ENCODE results near the gene TP63.

The TP63 gene

DNA sequence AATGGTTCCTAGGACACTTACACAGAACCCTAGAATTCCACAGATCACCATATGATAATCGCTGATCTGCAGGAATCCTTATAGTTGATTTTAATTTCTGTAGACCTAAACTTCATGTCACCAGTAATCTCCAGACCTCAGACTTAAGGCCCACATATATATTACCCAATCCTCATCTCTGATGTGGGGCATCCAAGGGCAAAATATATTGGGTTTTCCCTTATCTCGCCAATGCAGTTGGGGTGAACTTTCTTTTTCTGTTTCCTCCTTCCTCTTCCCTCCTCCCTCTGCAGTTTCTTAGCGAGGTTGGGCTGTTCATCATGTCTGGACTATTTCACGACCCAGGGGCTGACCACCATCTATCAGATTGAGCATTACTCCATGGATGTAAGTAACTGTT lies 259.3 kb downstream of the TP63 start (continued):
- TF ChIP-seq, protein P1, sequence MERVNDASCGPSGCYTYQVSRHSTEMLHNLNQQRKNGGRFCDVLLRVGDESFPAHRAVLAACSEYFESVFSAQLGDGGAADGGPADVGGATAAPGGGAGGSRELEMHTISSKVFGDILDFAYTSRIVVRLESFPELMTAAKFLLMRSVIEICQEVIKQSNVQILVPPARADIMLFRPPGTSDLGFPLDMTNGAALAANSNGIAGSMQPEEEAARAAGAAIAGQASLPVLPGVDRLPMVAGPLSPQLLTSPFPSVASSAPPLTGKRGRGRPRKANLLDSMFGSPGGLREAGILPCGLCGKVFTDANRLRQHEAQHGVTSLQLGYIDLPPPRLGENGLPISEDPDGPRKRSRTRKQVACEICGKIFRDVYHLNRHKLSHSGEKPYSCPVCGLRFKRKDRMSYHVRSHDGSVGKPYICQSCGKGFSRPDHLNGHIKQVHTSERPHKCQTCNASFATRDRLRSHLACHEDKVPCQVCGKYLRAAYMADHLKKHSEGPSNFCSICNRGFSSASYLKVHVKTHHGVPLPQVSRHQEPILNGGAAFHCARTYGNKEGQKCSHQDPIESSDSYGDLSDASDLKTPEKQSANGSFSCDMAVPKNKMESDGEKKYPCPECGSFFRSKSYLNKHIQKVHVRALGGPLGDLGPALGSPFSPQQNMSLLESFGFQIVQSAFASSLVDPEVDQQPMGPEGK (CRISPR knock-in tag; IDR thresholded peaks at IDR 0.05; ENCODE audit: borderline replicate concordance), result no peak
- TF ChIP-seq ZFP30 (CRISPR knock-in tag; IDR thresholded peaks at IDR 0.05), result no peak
- TF ChIP-seq CSDC2 (CRISPR knock-in tag; IDR thresholded peaks at IDR 0.05), result no peak

DNA sequence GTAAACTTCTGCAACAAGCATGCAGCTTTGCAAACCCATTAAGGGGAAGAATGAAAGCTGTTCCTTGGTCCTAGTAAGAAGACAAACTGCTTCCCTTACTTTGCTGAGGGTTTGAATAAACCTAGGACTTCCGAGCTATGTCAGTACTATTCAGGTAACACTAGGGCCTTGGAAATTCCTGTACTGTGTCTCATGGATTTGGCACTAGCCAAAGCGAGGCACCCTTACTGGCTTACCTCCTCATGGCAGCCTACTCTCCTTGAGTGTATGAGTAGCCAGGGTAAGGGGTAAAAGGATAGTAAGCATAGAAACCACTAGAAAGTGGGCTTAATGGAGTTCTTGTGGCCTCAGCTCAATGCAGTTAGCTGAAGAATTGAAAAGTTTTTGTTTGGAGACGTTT lies 265.3 kb downstream of the TP63 start:
- no peak for TF ChIP-seq TOX (CRISPR knock-in tag; IDR thresholded peaks at IDR 0.05; ENCODE audit: borderline replicate concordance)
- TF ChIP-seq RARB (CRISPR knock-in tag; IDR thresholded peaks at IDR 0.05), result no peak
- TF ChIP-seq ISL1 (CRISPR knock-in tag; IDR thresholded peaks at IDR 0.05), result no peak
- TF ChIP-seq ARNTL (CRISPR knock-in tag; IDR thresholded peaks at IDR 0.05; ENCODE audit: borderline replicate concordance, low read depth), result no peak
- TF ChIP-seq BACH2 (CRISPR knock-in tag; IDR thresholded peaks at IDR 0.05; ENCODE audit: borderline replicate concordance), result no peak
- TF ChIP-seq ZC3H10 (CRISPR knock-in tag; IDR thresholded peaks at IDR 0.05), result no peak
- TF ChIP-seq TCF4 (CRISPR knock-in tag; IDR thresholded peaks at IDR 0.05; ENCODE audit: borderline replicate concordance), result no peak
- ATAC-seq, result no peak

DNA sequence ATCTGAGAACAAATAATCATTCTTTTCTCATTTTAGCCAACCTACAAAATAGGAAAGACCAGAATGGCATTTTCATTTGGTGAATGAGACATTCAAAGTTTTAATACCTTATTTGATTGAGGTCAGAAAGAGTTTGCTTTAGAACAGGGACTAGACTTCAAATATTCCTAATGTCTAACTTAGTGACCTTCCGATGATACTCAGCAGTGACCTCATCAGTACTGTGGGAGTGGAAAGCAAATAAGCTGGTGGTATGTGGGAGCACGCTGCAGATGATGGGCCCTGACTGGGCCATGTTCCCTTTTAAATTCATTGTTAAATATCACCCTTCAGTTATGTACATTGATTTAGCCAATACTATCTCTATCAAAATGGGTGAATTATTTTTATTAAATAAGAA lies 266.2 kb downstream of the TP63 start:
- TF ChIP-seq ZFP30 (CRISPR knock-in tag; IDR thresholded peaks at IDR 0.05) (no peak), PPARA (CRISPR knock-in tag; IDR thresholded peaks at IDR 0.05; ENCODE audit: borderline replicate concordance) (no peak), BACH2 (CRISPR knock-in tag; IDR thresholded peaks at IDR 0.05; ENCODE audit: borderline replicate concordance) (no peak), ISL1 (CRISPR knock-in tag; IDR thresholded peaks at IDR 0.05) (no peak), ZNF565 (CRISPR knock-in tag; conservative IDR thresholded peaks at IDR 0.05; ENCODE audit: low read depth) (no peak), TOX (CRISPR knock-in tag; IDR thresholded peaks at IDR 0.05; ENCODE audit: borderline replicate concordance) (no peak), ESRRG (CRISPR knock-in tag; IDR thresholded peaks at IDR 0.05) (no peak), ZC3H10 (CRISPR knock-in tag; IDR thresholded peaks at IDR 0.05) (no peak), RARB (CRISPR knock-in tag; IDR thresholded peaks at IDR 0.05) (no peak), GLIS3 (CRISPR knock-in tag; IDR thresholded peaks at IDR 0.05) (no peak), ZNF8 (CRISPR knock-in tag; IDR thresholded peaks at IDR 0.05) (no peak), OSR1 (CRISPR knock-in tag; IDR thresholded peaks at IDR 0.05) (no peak), TCF4 (CRISPR knock-in tag; IDR thresholded peaks at IDR 0.05; ENCODE audit: borderline replicate concordance) (no peak), ZFP3 (CRISPR knock-in tag; IDR thresholded peaks at IDR 0.05) (no peak)
- TF ChIP-seq, protein P2, sequence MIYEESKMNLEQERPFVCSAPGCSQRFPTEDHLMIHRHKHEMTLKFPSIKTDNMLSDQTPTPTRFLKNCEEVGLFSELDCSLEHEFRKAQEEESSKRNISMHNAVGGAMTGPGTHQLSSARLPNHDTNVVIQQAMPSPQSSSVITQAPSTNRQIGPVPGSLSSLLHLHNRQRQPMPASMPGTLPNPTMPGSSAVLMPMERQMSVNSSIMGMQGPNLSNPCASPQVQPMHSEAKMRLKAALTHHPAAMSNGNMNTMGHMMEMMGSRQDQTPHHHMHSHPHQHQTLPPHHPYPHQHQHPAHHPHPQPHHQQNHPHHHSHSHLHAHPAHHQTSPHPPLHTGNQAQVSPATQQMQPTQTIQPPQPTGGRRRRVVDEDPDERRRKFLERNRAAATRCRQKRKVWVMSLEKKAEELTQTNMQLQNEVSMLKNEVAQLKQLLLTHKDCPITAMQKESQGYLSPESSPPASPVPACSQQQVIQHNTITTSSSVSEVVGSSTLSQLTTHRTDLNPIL (CRISPR knock-in tag; IDR thresholded peaks at IDR 0.05; ENCODE audit: low read depth), result no peak
- TF ChIP-seq, protein P3, sequence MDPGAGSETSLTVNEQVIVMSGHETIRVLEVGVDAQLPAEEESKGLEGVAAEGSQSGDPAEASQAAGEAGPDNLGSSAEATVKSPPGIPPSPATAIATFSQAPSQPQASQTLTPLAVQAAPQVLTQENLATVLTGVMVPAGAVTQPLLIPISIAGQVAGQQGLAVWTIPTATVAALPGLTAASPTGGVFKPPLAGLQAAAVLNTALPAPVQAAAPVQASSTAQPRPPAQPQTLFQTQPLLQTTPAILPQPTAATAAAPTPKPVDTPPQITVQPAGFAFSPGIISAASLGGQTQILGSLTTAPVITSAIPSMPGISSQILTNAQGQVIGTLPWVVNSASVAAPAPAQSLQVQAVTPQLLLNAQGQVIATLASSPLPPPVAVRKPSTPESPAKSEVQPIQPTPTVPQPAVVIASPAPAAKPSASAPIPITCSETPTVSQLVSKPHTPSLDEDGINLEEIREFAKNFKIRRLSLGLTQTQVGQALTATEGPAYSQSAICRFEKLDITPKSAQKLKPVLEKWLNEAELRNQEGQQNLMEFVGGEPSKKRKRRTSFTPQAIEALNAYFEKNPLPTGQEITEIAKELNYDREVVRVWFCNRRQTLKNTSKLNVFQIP (CRISPR knock-in tag; IDR thresholded peaks at IDR 0.05; ENCODE audit: borderline replicate concordance, low read depth), result no peak
- TF ChIP-seq, protein P4, sequence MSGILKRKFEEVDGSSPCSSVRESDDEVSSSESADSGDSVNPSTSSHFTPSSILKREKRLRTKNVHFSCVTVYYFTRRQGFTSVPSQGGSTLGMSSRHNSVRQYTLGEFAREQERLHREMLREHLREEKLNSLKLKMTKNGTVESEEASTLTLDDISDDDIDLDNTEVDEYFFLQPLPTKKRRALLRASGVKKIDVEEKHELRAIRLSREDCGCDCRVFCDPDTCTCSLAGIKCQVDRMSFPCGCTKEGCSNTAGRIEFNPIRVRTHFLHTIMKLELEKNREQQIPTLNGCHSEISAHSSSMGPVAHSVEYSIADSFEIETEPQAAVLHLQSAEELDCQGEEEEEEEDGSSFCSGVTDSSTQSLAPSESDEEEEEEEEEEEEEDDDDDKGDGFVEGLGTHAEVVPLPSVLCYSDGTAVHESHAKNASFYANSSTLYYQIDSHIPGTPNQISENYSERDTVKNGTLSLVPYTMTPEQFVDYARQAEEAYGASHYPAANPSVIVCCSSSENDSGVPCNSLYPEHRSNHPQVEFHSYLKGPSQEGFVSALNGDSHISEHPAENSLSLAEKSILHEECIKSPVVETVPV (CRISPR knock-in tag; IDR thresholded peaks at IDR 0.05), result no peak
- TF ChIP-seq, protein P1 (CRISPR knock-in tag; IDR thresholded peaks at IDR 0.05; ENCODE audit: borderline replicate concordance), result no peak
- no peak for ATAC-seq

DNA sequence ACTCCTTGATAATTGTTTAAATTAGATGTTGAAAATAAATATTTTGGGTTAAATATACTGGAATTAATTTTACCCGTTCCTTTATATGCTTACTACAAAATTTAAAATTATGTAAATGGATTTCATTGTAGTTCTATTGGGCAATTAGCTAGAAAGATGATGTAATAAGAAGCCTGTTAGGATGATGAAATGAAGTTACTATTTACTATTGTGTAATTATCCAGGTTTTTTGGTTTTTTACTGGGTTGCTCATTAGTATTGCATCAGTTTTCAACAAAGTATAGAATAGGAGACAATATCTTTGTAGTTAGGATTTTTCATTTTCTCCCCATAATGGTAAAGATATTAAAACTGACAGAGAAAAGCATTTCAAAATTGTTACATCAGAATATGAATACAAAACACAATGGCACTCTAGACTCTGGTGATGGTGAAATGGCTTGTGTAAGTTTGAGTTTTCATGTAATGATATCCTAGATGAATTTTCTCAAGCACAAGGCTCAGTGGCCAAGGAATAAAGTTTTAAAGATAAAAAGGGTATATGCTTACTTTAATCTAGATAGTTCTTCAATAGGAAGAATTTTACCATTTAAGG lies 267.5 kb downstream of the TP63 start:
- ATAC-seq, result no peak
- no peak for TF ChIP-seq BACH2 (CRISPR knock-in tag; IDR thresholded peaks at IDR 0.05; ENCODE audit: borderline replicate concordance)
- no peak for TF ChIP-seq PPARA (CRISPR knock-in tag; IDR thresholded peaks at IDR 0.05; ENCODE audit: borderline replicate concordance)
- TF ChIP-seq, protein P2 (CRISPR knock-in tag; IDR thresholded peaks at IDR 0.05; ENCODE audit: low read depth), result no peak

Data from SK-N-SH treated with all-trans-retinoic acid at 6 μM for 48 hours (cell line).